HG03025 (cell line): ENCODE results near the gene CHTF8.
"Not testable (repeated sequence)": the region's sequence is repeated elsewhere in the genome, so short reads cannot be mapped to it uniquely, and the experiment has no call there.

ENCODE experiments used
- ATAC-seq: cut with Tn5 transposase; IDR thresholded peaks from one replicate; pipeline ENCODE4 v1.9.1; 2021; ENCODE audit warnings: mild to moderate bottlenecking, moderate library complexity; ENCODE audit not compliant: unreplicated experiment, low FRiP score

Gene CHTF8, protein sequence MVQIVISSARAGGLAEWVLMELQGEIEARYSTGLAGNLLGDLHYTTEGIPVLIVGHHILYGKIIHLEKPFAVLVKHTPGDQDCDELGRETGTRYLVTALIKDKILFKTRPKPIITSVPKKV

DNA sequence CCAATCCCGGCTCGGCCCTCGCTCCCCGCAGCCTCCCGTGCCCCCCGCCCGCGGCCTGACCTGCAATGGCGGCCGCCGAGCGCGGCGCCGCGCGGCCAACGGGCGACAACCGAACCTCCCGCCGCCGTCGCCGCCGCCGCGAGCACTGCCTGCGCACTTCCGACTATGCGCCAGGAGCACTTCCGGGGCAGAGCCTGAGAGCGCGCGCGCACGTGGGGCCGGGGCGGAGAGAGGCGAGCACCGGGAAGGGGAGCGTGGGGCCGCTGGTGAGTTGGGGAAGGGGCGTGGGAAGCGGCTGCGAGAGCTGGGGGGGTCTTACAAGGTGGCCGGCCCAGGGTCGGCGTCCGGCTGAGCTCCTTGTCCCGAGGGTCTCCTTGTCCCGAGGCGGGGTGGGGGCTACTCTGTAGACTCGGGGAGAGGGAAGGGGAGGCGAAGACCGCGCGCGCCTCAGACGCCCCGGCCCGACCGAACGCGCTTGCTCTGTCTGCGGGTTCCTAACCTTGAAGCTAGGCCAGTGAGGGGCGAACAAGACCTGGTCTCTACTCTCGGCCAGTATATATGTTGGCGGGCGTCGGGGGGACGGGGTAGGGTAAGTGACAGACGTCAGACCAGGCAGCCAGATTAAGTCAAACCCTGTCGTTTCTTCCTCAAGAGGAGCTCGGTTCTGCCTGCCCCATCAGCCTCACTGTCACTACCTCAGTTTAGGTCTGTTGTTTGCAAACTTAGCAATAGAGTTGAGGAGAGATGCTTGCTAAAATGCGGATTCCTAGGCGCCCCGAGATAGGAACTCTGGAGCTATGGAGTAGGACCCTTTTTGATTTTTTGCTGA is at the start of gene CHTF8, which contains the start of gene UTP4:
Gene CHTF8, minus strand, starts transcription at position 165 of the 829 bp plus-strand sequence. CDS start 11,130 bp downstream, outside the sequence.
Gene UTP4, plus strand, starts transcription at position 226 of the 829 bp plus-strand sequence. CDS start 811 bp downstream, outside the sequence.
- peak; percentile 86 for ATAC-seq

DNA sequence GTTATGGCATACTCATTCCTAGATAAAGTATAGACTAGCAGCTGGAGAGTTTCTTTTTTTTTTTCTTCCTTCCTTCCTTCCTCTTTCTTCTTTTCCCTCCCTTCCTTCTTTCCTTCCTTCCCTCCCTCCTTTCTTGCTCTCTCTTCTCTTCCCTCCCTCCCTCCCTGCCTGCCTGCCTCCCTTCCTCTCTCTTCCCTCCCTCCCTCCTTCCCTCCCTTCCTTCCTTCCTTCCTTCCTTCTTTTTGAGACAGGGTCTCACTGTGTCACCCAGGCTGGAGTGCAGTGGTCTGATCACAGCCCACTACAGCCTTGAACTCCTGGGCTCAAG is 47.6 kb upstream of the CHTF8 start:
- no peak for ATAC-seq

DNA sequence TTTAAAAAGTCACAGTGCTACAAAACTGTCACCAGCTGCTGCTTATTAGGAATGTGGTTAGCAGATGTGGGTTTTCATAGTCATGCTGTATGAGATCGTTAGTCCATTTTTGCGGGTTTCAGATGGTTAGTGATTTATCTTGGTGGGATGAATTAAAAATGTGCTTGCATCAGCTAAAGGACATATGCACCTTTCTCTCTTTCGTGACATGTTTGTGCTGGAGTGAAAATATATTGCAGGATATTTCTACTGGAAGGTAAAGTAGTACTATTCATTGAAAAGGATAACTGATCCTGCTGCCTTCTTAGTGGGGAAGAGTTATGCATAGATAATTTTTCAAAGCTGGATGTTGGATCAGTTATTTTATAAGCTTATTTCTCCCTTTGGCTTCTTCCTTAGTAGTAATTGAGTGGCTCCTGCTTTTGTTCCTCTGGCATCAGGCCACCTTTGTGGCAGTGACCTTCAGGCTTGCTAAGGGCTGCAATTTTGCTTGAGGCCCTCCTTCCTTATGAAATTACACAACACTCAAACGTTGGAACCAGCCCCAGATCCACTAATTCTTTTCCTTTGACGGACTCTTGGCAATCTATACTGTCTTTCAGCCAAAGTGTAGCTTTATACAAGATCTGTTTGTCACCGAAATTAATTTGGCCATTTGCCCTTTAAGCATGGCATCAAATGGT is 47.1 kb upstream of the CHTF8 start:
- ATAC-seq = no peak

DNA sequence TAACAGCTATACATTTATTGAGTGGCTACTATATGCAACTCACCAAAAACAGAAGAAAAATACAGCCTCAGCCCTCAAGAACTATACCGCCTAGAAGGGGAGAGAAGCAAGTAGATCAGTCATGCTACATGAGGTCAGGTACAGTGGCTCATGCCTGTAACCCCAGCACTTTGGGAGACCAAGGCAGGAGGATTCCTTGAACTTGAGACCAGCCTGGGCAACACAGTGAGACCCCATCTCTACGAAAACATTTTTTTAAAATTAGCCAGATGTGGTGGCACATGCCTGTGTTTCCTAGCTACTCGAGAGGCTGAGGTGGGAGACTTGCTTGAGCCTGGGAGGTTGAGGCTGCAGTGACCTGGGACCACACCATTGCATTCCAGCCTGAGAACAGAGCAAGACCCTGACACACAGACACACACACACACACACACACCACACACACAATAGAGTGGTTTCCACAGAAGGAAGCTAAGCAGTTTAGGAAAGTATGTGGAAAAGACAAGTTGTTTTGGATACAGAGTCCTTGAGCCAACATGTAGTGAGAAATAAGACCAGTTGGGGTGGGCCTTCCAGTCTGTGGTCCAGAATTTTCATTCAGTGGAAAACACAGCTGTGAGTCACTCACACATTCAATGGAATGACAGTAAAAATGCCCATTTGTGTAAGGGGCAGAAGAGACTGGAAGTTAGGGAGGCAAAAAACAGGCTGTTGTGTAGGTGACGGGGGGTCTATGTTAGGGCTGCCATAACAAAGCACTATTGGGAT is 43.8 kb upstream of the CHTF8 start:
- no peak for ATAC-seq

DNA sequence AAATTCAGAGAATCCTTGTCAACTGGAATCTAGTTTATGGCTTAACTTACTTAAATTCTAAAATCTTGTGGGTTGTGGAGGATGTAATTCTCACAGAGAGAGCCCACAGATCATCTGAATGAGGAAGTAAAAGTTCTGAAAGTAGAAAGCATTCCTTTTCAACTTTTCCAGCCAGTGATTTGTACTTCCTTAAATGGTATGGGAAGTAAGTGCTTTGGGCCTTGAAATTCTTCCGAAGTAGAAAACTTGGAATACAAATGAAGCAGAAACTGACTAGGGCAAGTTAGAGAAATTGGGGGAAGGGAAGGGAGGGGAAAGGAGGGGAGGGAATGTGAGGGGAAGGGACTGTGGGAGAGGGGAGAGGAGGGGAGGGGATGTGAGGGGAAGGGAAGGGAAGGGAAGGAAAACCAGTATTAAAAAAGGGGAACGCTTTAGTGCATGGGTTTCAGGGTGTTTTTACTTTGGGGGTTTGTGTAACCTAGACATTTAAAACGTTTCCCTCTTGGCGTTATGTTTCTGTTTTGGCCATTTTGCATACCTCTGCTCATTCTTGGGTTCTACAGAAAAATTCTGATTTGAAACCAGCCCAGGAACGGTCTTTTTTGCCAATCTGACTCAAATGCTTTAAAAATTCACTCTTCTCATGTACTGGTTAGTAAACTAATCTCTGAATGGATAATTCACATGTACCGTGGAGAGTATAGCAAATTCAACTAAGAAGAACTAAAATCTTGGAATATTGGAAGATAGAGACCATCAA is 39.1 kb upstream of the CHTF8 start:
- no peak for ATAC-seq

DNA sequence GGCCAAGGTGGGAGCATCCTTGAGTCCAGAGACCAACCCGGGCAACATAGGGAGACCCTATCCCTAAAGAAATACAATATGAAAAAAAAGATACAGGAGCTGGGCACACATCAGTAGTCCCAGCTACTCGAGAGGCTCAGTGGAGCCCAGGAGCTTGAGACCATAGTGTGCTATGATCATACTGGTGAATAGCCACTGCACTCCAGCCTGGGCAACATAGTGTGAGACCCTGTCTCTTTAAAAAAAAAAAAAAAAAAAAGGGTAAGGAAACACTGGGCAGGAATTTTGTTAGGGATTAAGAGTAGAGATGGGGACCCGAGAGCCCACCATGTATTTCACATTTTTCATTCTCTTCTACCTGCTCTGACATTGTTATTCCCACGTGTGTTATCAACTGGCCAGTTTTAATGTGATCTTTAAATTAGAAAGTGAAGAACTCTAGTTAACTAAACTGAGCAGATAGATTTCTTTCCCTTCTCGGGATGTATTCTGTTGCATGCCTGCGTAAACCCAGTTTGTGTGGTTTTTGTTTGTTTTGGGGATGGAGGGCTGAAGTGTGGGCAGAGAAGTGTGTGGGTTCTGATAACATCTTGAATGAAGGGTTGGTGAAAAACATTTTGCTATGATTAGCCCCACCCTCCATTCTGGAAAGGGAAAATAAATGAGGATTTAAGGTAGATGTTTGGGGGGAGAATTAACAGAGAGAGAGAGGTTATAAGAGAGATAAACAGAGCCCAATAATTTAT is 37.4 kb upstream of the CHTF8 start:
- ATAC-seq = no peak

DNA sequence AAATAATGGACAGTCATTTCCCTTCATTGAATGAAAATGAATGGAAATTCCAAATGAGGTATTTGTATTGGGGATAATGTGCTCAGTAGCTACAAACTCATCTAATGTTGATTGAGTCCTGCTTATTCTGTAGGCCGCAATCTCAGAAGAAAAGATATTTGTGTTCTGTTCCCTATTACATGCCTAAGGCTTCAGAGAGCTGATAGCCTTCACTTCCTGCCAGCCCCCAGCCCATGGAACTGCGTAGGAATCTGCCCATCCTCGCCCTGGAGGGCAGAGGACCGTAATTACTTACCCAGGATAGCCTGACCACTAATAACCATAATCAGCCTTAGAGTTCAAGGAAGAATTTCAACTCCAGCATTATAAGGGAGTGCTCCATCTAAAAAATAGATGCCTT is 36.7 kb upstream of the CHTF8 start:
- ATAC-seq = no peak

DNA sequence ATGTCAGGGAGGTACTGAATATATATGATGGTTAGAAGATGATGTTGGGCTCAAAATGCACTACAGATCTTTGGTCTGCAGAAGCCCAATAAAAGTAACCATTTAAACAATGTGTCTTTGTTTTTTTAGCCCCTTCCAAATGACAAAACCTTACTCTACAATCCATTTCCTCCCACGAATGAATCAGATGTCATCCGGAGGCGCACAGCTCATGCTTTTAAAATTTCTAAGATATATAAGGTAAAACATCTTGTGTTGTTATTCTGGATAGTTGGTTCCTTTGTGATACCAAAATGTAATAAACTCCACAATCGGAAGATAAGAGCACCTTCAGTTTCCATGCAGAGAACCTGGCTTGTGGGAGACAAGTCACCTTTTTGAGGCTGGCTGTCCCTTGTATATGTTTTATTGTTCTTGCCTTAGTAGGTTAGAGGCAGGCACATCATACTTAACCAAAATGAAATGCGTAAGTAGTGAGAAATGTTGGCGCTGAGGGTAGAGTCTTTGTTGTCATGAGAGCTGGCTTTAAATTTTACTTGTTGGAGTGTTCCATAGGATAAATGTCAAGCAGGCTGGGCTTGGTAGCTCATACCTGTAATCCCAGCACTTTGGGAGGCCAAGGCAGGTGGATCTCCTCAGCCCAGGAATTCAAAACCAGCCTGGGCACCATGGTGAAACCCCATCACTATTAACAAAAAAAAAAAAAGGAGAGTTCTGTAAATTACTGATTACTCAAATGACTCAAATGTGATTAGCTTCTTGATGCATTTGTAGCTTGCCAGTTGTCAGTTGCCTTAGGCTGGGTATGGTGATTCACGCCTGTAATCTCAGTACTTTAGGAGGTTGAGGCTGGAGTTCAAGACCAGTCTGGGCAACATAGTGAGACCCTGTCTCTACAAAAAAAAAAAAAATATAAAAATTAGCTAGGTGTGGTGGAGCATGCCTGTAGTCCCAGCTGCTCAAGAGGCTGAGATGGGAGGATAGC is 34.9 kb upstream of the CHTF8 start:
- no peak for ATAC-seq

DNA sequence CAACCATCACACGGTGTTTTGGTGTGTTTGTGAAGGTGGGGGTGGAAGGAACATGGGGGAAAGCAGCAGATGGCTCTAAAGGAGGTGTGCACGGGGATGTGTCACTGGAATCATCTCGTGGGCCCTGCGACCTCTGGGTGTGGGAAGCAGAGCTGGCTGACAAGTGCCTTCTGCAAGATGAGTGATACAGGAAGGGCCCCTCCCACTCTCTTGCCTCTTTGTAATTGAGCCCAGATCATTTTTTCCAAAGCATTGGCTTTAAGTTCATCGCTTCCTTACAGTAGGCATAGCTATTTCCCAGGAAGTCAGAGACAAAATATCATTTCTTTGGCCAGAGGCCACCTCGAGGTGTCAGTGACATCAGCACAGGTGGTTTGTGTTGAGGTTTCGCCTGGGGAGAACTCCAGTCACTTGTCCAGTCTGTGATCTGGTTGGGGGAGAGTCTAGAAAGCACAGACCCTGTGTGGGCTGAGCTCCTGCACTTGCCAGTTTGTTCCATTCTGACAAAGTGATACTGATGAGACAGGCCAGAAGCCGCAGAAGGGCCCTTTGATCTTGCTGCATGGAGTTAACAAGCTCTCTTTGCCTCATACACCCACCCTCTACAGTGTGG is 33.9 kb upstream of the CHTF8 start:
- ATAC-seq = no peak

DNA sequence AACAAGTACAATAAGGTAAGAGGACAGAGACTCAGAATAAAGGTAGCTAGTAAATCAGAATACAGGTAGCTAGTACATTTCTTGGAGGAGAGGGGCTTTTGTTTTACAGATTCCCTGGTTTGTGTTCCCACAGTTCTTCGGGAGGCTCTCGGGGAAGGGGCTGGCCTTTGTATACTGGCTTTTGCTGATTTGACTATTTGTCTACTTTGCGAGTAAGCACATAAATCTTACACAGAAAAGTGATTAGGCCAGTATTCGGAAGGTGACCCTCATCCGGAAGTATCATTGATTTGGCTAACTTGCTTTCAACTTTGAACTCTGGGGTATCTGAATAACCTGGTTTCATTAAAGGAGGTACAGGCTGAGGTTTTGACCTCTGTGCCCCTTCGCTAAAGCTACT is 33.2 kb upstream of the CHTF8 start:
- ATAC-seq = no peak

DNA sequence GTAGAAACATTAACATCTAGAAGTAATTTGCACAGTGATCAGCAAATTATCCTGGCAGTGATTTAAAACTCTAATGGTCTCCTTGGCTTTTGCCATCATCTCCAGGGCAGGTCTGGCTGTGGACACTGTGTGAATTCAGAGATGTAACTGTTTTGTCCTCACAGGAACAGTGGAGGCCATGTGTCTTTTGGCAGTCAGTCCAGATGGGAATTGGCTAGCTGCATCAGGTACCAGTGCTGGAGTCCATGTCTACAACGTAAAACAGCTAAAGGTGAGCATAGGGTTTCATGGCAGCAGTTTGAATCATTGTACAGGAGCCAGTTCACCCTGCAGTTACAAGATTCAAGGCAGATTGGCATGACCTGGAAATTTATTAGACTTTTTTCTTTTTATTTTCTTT is 27.8 kb upstream of the CHTF8 start:
- ATAC-seq = no peak

DNA sequence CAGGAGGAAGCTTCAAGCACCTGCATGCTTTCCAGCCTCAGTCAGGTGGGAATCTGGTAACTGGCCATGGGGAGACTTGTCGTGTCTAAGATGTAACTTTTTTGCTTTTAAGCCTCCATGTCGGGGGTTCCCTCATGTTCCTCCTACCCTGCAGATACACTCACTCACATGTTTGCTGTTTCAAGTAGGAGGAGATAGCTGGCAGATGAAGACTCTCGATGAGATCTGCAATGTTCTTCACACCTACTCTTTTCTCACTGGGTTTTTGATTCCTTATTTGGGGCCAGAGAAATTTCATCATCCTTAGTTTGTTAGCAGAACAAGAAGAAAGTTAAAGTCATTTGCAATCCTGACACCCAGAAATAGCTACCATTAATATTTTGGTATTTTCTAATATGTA is 24.8 kb upstream of the CHTF8 start:
- no peak for ATAC-seq

DNA sequence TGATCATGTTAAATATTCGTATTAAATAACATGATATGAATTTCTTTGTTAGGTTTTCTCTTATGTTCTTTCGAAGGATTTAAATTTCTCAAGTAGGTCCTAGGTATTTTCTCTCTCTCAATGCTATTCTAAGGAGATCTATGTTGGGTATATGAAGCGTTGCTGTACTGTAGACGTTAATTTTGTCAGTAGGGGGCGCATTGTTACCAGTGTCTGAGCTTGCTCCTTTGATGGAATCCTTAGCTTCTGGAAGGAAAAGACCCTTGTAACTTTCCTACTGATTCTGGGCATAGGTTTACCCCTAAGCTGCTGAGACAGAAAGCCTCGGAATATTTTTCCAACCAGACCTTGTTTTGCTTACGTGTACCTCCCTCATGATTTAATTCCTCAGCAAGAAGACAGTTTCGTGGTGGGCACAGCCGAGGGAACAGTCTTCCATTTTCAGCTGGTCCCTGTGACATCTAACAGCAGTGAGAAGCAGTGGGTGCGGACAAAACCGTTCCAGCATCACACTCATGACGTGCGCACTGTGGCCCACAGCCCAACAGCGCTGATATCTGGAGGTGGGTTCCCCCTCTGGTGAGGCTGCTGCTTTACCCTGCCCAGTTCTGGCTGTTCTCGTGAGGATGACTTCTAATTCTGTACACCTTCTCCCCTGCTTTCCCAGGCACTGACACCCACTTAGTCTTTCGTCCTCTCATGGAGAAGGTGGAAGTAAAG is 17.9 kb upstream of the CHTF8 start:
- ATAC-seq = no peak

DNA sequence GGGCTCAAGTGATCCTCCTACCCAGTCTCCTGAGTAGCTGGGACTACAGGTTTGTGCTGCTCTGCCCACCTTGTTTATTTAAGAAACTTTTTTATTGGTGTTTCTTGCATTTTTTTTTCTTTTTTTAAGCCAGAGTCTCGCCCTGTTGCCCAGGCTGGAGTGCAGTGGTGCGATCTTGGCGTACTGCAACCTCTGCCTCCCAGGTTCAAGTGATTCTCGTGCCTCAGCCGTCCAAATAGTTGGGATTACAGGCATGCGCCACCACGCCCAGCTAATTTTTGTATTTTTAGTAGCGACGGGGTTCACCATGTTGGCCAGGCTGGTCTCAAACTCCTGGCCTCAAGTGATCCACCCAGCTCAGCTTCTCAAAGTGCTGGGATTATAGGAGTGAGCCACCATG is 17.2 kb upstream of the CHTF8 start:
- not testable (repeated sequence) for ATAC-seq

DNA sequence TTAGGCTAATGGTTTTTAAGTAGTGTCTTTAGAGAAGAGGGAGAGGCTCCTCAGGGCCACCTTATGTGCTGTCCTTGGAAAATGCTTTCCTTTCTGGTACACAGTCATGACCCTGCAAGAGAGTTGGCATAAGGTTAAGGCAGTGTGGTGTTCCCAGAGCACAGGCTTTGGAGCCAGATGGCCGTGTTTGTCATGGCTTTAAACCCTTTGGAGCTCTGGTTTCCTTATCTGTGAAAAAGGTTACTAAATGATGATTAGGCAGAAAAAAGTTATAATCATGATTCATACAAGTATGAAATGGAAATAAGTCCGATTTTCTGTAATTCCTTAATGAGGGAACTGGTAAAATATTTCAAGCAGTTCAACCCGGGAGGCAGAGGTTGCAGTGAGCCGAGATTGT is 13.3 kb upstream of the CHTF8 start:
- ATAC-seq = no peak

DNA sequence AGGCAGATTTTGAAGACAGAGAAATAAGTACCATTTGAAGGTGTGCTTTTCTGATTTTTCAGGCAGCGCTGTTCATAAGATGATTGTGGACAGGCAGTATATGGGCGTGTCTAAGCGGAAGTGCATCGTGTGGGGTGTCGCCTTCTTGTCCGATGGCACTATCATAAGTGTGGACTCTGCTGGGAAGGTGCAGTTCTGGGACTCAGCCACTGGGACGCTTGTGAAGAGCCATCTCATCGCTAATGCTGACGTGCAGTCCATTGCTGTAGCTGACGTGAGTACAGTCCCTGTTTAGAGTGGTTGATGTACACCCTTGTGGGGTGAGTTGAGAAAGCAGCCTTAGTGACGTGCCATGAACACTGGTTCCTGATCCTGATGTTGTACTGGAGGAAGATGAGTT is 10.7 kb upstream of the CHTF8 start:
- no peak for ATAC-seq

DNA sequence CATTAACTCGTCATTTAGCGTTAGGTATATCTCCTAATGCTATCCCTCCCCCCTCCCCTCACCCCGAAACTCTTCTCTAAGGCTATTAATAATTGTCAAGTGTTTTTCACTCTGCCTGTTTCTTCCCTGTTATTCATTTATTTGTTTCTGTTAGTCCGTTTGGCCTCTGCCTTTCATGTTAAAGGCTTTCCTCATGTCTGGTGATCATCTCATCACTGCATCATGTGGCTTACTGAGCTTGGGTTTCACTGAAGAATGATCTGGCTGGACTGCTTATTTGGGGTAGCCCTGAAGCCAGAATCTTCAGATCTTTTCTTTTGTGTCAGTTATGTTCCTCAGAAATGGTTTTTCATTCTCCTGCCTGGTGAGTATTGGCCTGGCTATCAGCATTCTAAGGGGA is 9.5 kb upstream of the CHTF8 start:
- ATAC-seq = no peak
